Astrocyte (in vitro differentiated cells and primary cell): ENCODE measurements around the gene EGFL6.

ENCODE experiments used
- EZH2 ChIP-seq: IDR thresholded peaks from 2 replicates; pipeline ENCODE4 v1.6.1; 2012; ENCODE audit warnings: mild to moderate bottlenecking, low read length, inconsistent platforms; ENCODE audit not compliant: insufficient read depth
- TF ChIP-seq, protein P1 (sequence below): IDR thresholded peaks from 2 replicates; pipeline ENCODE4 v1.5.1; 2011; ENCODE audit warnings: low read depth, mild to moderate bottlenecking, inconsistent platforms, low read length, moderate library complexity; ENCODE audit not compliant: insufficient read depth

DNA sequence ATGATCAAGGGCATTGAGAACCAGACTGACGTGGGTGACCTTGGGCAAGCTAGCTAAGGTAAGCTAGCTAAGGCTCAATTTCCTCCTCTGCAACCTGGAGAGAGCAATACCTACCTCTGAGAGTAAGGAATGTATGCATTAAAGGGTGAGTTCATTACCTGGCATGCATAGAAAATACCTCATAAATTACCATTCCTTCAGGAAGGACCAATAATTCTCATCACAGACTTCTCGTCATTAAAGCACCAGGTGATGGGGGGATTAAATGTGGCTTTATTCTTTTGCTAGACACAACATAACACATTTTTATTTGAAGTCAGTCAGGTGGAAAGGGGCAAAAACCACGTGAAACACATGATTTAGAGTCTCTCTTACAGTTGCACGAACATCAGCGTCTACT is 21.5 kb downstream of the EGFL6 start:
- TF ChIP-seq, protein P1, sequence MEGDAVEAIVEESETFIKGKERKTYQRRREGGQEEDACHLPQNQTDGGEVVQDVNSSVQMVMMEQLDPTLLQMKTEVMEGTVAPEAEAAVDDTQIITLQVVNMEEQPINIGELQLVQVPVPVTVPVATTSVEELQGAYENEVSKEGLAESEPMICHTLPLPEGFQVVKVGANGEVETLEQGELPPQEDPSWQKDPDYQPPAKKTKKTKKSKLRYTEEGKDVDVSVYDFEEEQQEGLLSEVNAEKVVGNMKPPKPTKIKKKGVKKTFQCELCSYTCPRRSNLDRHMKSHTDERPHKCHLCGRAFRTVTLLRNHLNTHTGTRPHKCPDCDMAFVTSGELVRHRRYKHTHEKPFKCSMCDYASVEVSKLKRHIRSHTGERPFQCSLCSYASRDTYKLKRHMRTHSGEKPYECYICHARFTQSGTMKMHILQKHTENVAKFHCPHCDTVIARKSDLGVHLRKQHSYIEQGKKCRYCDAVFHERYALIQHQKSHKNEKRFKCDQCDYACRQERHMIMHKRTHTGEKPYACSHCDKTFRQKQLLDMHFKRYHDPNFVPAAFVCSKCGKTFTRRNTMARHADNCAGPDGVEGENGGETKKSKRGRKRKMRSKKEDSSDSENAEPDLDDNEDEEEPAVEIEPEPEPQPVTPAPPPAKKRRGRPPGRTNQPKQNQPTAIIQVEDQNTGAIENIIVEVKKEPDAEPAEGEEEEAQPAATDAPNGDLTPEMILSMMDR: no peak
- TF ChIP-seq EZH2: no peak
